K562 (cell line): ENCODE results near the gene PUSL1. TPM values are rescaled to one million over a fixed set of nuclear protein-coding genes. Genes with fewer than 3 reads are reported as not detected.
A peak's percentile ranks its signal among the peaks of the same experiment; 100 is the strongest.

ENCODE experiments used
- ATF2 ChIP-seq: sonication (generic); formaldehyde crosslinking; IDR thresholded peaks from 2 replicates; pipeline ENCODE4 v1.8.1; 2022; ENCODE audit warnings: missing genetic modification reagents
- CCNT2 ChIP-seq: IDR thresholded peaks from 2 replicates; pipeline ENCODE4 v1.6.1; 2011; ENCODE audit warnings: borderline replicate concordance, low read depth, mild to moderate bottlenecking, moderate library complexity, mixed read lengths, low read length; ENCODE audit not compliant: insufficient read length; ENCODE audit errors: extremely low read depth
- DDX20 ChIP-seq: fragments of 450-650 bp; IDR thresholded peaks from 2 replicates; pipeline ENCODE4 v1.6.1; 2016; ENCODE audit warnings: missing genetic modification characterization, low read depth, mild to moderate bottlenecking, missing compliant biosample characterization, moderate library complexity
- FIP1L1 ChIP-seq: fragments of 200-400 bp; formaldehyde crosslinking; IDR thresholded peaks from 2 replicates; pipeline ENCODE4 v1.6.1; 2018; ENCODE audit warnings: mild to moderate bottlenecking, low read depth, low read length; ENCODE audit not compliant: poor library complexity, severe bottlenecking
- GMEB1 ChIP-seq: fragments of 250-450 bp; sonication (Bioruptor Pico); IDR thresholded peaks from 2 replicates; pipeline ENCODE4 v1.4.0; 2020; ENCODE audit warnings: mild to moderate bottlenecking
- JUND ChIP-seq, 2 experiments: IDR thresholded peaks; 2 replicates in 1 of 2; 3 replicates in 1 of 2; pipeline ENCODE4 v1.6.1; 2011; ENCODE audit warnings: borderline replicate concordance in 2 of 2, low read depth in 2 of 2, low read length in 2 of 2, improper control_type of control experiment in 1 of 2, missing biosample characterization in 1 of 2, missing genetic modification characterization in 1 of 2, missing genetic modification reagents in 1 of 2
- MCM5 ChIP-seq: fragments of 450-650 bp; IDR thresholded peaks from 2 replicates; pipeline ENCODE4 v1.6.1; 2016; ENCODE audit warnings: low read depth
- RBM34 ChIP-seq: fragments of 200-400 bp; formaldehyde crosslinking; IDR thresholded peaks from 2 replicates; pipeline ENCODE4 v1.6.1; 2018; ENCODE audit warnings: low read length, borderline replicate concordance; ENCODE audit not compliant: insufficient read depth
- RHOXF2B ChIP-seq: fragments of 250-450 bp; sonication (Bioruptor Pico); conservative IDR thresholded peaks from 2 replicates; pipeline ENCODE4 v1.5.1; 2021
- SMAD4 ChIP-seq: fragments of 250-450 bp; sonication (Bioruptor Pico); conservative IDR thresholded peaks from 2 replicates; pipeline ENCODE4 v1.8.0; 2021; ENCODE audit warnings: inconsistent platforms, mild to moderate bottlenecking, moderate library complexity
- SMC3 ChIP-seq: conservative IDR thresholded peaks from 2 replicates; pipeline ENCODE4 v1.6.1; 2011; ENCODE audit warnings: low read depth, low read length, improper control_type of control experiment; ENCODE audit not compliant: insufficient read depth
- STAT6 ChIP-seq: sonication (generic); formaldehyde crosslinking; IDR thresholded peaks from 2 replicates; pipeline ENCODE4 v1.8.1; 2023; ENCODE audit warnings: mild to moderate bottlenecking, missing genetic modification reagents
- TOE1 ChIP-seq, 2 experiments: fragments of 450-650 bp in 1 of 2; sonication (generic) in 1 of 2; formaldehyde crosslinking in 1 of 2; IDR thresholded peaks; 2 replicates each; pipeline versions ENCODE4 v1.7.1 to v1.8.0; 2016 to 2022; ENCODE audit warnings: borderline replicate concordance in 2 of 2, mild to moderate bottlenecking in 2 of 2, antibody characterized with exemption in 1 of 2, inconsistent platforms in 1 of 2, low read depth in 1 of 2, missing genetic modification reagents in 1 of 2, moderate library complexity in 1 of 2
- ZNF592 ChIP-seq: fragments of 450-650 bp; IDR thresholded peaks from 2 replicates; pipeline ENCODE4 v1.6.1; 2017; ENCODE audit warnings: antibody characterized with exemption, mild to moderate bottlenecking
- polyA plus RNA-seq, 8 experiments: library from polyadenylated mRNA; depleted of rRNA in 4 of 8; stranded (reverse) in 5 of 8; unstranded in 3 of 8; fragments of >200 nt; fragmentation: Nextera tagmentation in 2 of 8; fragmentation: Illumina TruSeq in 1 of 8; extraction: Ambion mirVana in 2 of 8; extraction: Trizol in 1 of 8; gene quantifications; 2 replicates each; pipeline versions ENCODE4 v1.2.1 to v1.2.3, GENCODE V29; 2011 to 2014; ENCODE audit warnings: inconsistent platforms in 1 of 8, missing spikeins in 1 of 8
- total RNA-seq, 7 experiments: library from RNA; depleted of rRNA in 6 of 7; stranded (reverse); fragments of >200 nt in 6 of 7; fragmentation: Illumina TruSeq in 2 of 7; extraction: Trizol in 2 of 7; gene quantifications; 2 replicates each; pipeline versions ENCODE4 v1.2.1 to v1.2.3, GENCODE V29; 2011 to 2021; ENCODE audit warnings: low replicate concordance in 1 of 7

PUSL1 gene
- total and polyA plus RNA-seq, 9 of the 15 experiments (the other 6 are each of a cell fraction or from before 2014, with no cell fraction given) = 0.62 to 86.9 (median 13.6) TPM

GRCh38 chr1:1307923-1308755, at the start of gene PUSL1, which contains the start of gene ACAP3 (continued):
- peak; percentile 20; the same call in 1 of the 2 replicates for TF ChIP-seq ATF2
- no peak for TF ChIP-seq ZNF592
- peak; percentile 80; the same call in 1 of the 2 replicates for TF ChIP-seq TOE1 (IDR thresholded peaks at IDR 0.05; ENCODE audit: borderline replicate concordance)
- peak; percentile 54; the same call in 1 of the 2 replicates for TF ChIP-seq TOE1 (CRISPR knock-in tag; IDR thresholded peaks at IDR 0.05; ENCODE audit: borderline replicate concordance, low read depth)
- peak; percentile 35; the same call in 1 of the 2 replicates for TF ChIP-seq JUND (IDR thresholded peaks at IDR 0.05; ENCODE audit: borderline replicate concordance, low read depth, low read length)
- peak; percentile 31; the same call in 1 of the 3 replicates for TF ChIP-seq JUND (tag; IDR thresholded peaks at IDR 0.05; ENCODE audit: borderline replicate concordance, low read depth, low read length)
- peak; percentile 65 for TF ChIP-seq CCNT2
- TF ChIP-seq STAT6 = peak; percentile 84; the same call in 1 of the 2 replicates
- no peak for TF ChIP-seq MCM5
- TF ChIP-seq GMEB1 (CRISPR knock-in tag) = peak; percentile 58
- TF ChIP-seq RHOXF2B (CRISPR knock-in tag) = no peak
- peak; percentile 94 for TF ChIP-seq SMAD4 (CRISPR knock-in tag)
- peak; percentile 16; the same call in 1 of the 2 replicates for TF ChIP-seq RBM34
- TF ChIP-seq DDX20 (tag) = no peak
- no peak for TF ChIP-seq SMC3
- TF ChIP-seq FIP1L1 = peak; percentile 97
